HepG2 (cell line): ENCODE measurements around the gene FXN. TPM values are rescaled to one million over a fixed set of nuclear protein-coding genes. Genes with fewer than 3 reads are reported as not detected.
"Not testable (repeated sequence)": the region's sequence is repeated elsewhere in the genome, so short reads cannot be mapped to it uniquely, and the experiment has no call there.

ENCODE experiments used
- ATAC-seq: fragments of 200-7000 bp; cut with Tn5 transposase; 3 replicates; pipeline ENCODE4 v1.9.1; 2020; ENCODE audit warnings: mild to moderate bottlenecking, moderate library complexity
- BruUV-seq: library from RNA; stranded (reverse); fragments of 400-500 nt; replicated peaks from 2 replicates; lab custom pipeline; 2021; lab: Mats Ljungman, UMichigan
- CTCF ChIA-PET: fragments of 300-600 bp; formaldehyde crosslinking; extraction: SDS; loops from one replicate; lab custom pipeline; 2021; ENCODE audit warnings: low total read pairs, inconsistent platforms, low intra/inter-chr PET ratio; lab: Yijun Ruan, JAX
- POLR2A ChIA-PET: fragments of 350-600 bp; sonication (Branson Sonifier 250); formaldehyde crosslinking; loops from one replicate; lab custom pipeline; 2020; ENCODE audit warnings: antibody characterized with exemption, inconsistent platforms; lab: Yijun Ruan, JAX
- DNase-seq: peaks from one replicate; pipeline ENCODE4 v3.0.0-alpha.2; 2015; ENCODE audit warnings: low spot score
- FAIRE-seq: peaks from 3 replicates; lab custom pipeline; 2011; peaks lifted over from hg19 to GRCh38; lab: Jason Lieb, UNC
- H2AFZ ChIP-seq: one replicate; pipeline ENCODE4 v1.6.1; 2011; ENCODE audit warnings: low read length, inconsistent platforms
- H3K27ac ChIP-seq: fragments of 300-600 bp; 3 replicates; pipeline ENCODE4 v1.8.0; 2011; ENCODE audit warnings: mixed run types, mild to moderate bottlenecking, mixed read lengths, low read length, inconsistent platforms; ENCODE audit not compliant: insufficient read depth; ENCODE audit errors: extremely low read length
- H3K27me3 ChIP-seq, 2 experiments: fragments of 200-600 bp in 1 of 2; 2 replicates in 1 of 2; 3 replicates in 1 of 2; pipeline versions ENCODE4 v1.6.0 to v1.8.0; 2011; ENCODE audit warnings: low read length in 2 of 2, mild to moderate bottlenecking in 2 of 2, moderate library complexity in 2 of 2, inconsistent platforms in 1 of 2; ENCODE audit not compliant: insufficient read depth in 2 of 2, control insufficient read depth in 1 of 2
- H3K36me3 ChIP-seq, 2 experiments: fragments of 200-600 bp in 1 of 2; replicated peaks in 1 of 2; 2 replicates in 1 of 2; 3 replicates in 1 of 2; pipeline versions ENCODE4 v1.5.1 to v1.8.0; 2011; ENCODE audit warnings: low read length in 2 of 2, inconsistent platforms in 1 of 2; ENCODE audit not compliant: insufficient read depth in 2 of 2, control insufficient read depth in 1 of 2
- H3K4me1 ChIP-seq: 2 replicates; pipeline ENCODE4 v1.5.1; 2012; ENCODE audit warnings: low read length, inconsistent platforms; ENCODE audit not compliant: insufficient read depth
- H3K4me2 ChIP-seq: 2 replicates; pipeline ENCODE4 v1.6.0; 2011; ENCODE audit warnings: low read depth, low read length, inconsistent platforms
- H3K4me3 ChIP-seq, 3 experiments: fragments of 200-600 bp in 1 of 3; sonication (generic), shearing (Covaris generic) in 1 of 3; replicated peaks in 1 of 3; 2 replicates each; pipeline ENCODE4 v1.5.1; 2011 to 2016; ENCODE audit warnings: low read length in 3 of 3, inconsistent platforms in 2 of 3, low read depth in 2 of 3, mild to moderate bottlenecking in 2 of 3, control low read depth in 1 of 3, mixed read lengths in 1 of 3; ENCODE audit not compliant: insufficient read depth in 1 of 3
- H3K79me2 ChIP-seq: one replicate; pipeline ENCODE4 v1.6.1; 2011; ENCODE audit warnings: low read length, inconsistent platforms; ENCODE audit not compliant: insufficient read depth
- H3K9ac ChIP-seq: 2 replicates; pipeline ENCODE4 v1.6.0; 2011; ENCODE audit warnings: mild to moderate bottlenecking, low read depth, low read length, inconsistent platforms; ENCODE audit not compliant: insufficient read depth
- H3K9me3 ChIP-seq: 2 replicates; pipeline ENCODE4 v1.5.1; 2012; ENCODE audit warnings: mild to moderate bottlenecking, low read length
- H4K20me1 ChIP-seq: 2 replicates; pipeline ENCODE4 v1.6.0; 2011; ENCODE audit warnings: inconsistent platforms, mild to moderate bottlenecking, low read length, moderate library complexity; ENCODE audit not compliant: insufficient read depth
- HOXA5 ChIP-seq: sonication (generic); formaldehyde crosslinking; IDR thresholded peaks from 2 replicates; pipeline ENCODE4 v1.4.0; 2020; ENCODE audit warnings: missing genetic modification reagents
- RNF2 ChIP-seq: fragments of 450-650 bp; conservative IDR thresholded peaks from 2 replicates; pipeline ENCODE4 v1.6.1; 2016; ENCODE audit warnings: low read depth
- SATB2 ChIP-seq: sonication (generic); formaldehyde crosslinking; IDR thresholded peaks from 2 replicates; pipeline ENCODE4 v1.5.0; 2020; ENCODE audit warnings: missing genetic modification reagents
- TERF1 ChIP-seq: sonication (generic); formaldehyde crosslinking; IDR thresholded peaks from 2 replicates; pipeline ENCODE4 v1.8.0; 2022; ENCODE audit warnings: mild to moderate bottlenecking, missing genetic modification reagents, moderate library complexity
- ZBTB14 ChIP-seq: sonication (generic); formaldehyde crosslinking; IDR thresholded peaks from 2 replicates; pipeline ENCODE4 v1.4.0; 2020; ENCODE audit warnings: missing genetic modification reagents
- ZFP90 ChIP-seq: sonication (generic); formaldehyde crosslinking; IDR thresholded peaks from 2 replicates; pipeline ENCODE4 v1.8.0; 2022; ENCODE audit warnings: missing genetic modification reagents, mild to moderate bottlenecking, inconsistent platforms, borderline replicate concordance
- ZNF33B ChIP-seq: sonication (generic); formaldehyde crosslinking; IDR thresholded peaks from 2 replicates; pipeline ENCODE4 v1.5.1; 2020; ENCODE audit warnings: mild to moderate bottlenecking, missing genetic modification reagents
- WGBS: methylation state at CpG from one replicate; pipeline ENCODE4 v1.1.6; 2017; ENCODE audit warnings: low lambda C conversion rate; 5-methylcytosine and 5-hydroxymethylcytosine counted together
- in situ Hi-C: cut with HindIII; loops from 2 replicates; pipeline ENCODE4 v1.10.0; 2017; ENCODE audit warnings: low pct_unique_long_range_greater_than_20kb; ENCODE audit not compliant: extremely low pct_ligation_motif_present
- intact Hi-C: fragments of 100-400 bp; cut with micrococcal nuclease; formaldehyde crosslinking; loops from one replicate; pipeline ENCODE4 v1.10.0; 2022; ENCODE audit not compliant: unreplicated experiment
- polyA plus RNA-seq, 8 experiments: library from polyadenylated mRNA; depleted of rRNA in 3 of 8; stranded (reverse) in 7 of 8; unstranded in 1 of 8; fragments of >200 nt; fragmentation: Illumina TruSeq in 4 of 8; extraction: Trizol in 4 of 8; gene quantifications; 2 replicates each; pipeline versions ENCODE4 v1.2.1 to v1.2.3, GENCODE V29; 2011 to 2016; ENCODE audit warnings: low read depth in 4 of 8, missing spikeins in 1 of 8, mixed read lengths in 1 of 8; ENCODE audit not compliant: insufficient read depth in 1 of 8
- total RNA-seq, 5 experiments: library from RNA; depleted of rRNA; stranded (reverse); fragments of >200 nt; fragmentation: Illumina TruSeq; extraction: Trizol; gene quantifications; 2 replicates each; pipeline ENCODE4 v1.2.3, GENCODE V29; 2016; ENCODE audit warnings: low read depth in 1 of 5
- TF ChIP-seq, protein P1 (sequence below): sonication (generic); formaldehyde crosslinking; IDR thresholded peaks from 2 replicates; pipeline ENCODE4 v1.5.0; 2020; ENCODE audit warnings: mild to moderate bottlenecking, missing genetic modification reagents
- TF ChIP-seq, protein P2 (sequence below): sonication (generic); IDR thresholded peaks from 2 replicates; pipeline ENCODE4 v1.6.1; 2016; ENCODE audit warnings: low read depth, borderline replicate concordance

FXN gene
- total and polyA plus RNA-seq, 2 of the 13 experiments (the other 11 are each of a cell fraction or from before 2014, with no cell fraction given), result 24.1 to 26.0 TPM

- CTCF ChIA-PET, FAIRE-seq, H3K27ac ChIP-seq, H3K27me3 ChIP-seq, H3K9ac ChIP-seq, ATAC-seq, H3K79me2 ChIP-seq, in situ Hi-C loops, H4K20me1 ChIP-seq, H2AFZ ChIP-seq, H3K9me3 ChIP-seq, intact Hi-C loops, H3K36me3 ChIP-seq, H3K4me2 ChIP-seq, BruUV-seq, H3K4me3 ChIP-seq, DNase-seq: not testable (repeated sequence)
- WGBS, result 92% methylated on average over 14 of the region's 14 CpGs
- peaks cover 25% of the 10 kb centered on the region for H3K4me1 ChIP-seq
- POLR2A ChIA-PET, result interaction anchor here (0.7 kb wide), 1 partner anchor 10 kb away, joined by 3 read pairs; no protein-coding TSS in a partner anchor
- TF ChIP-seq, protein P1, sequence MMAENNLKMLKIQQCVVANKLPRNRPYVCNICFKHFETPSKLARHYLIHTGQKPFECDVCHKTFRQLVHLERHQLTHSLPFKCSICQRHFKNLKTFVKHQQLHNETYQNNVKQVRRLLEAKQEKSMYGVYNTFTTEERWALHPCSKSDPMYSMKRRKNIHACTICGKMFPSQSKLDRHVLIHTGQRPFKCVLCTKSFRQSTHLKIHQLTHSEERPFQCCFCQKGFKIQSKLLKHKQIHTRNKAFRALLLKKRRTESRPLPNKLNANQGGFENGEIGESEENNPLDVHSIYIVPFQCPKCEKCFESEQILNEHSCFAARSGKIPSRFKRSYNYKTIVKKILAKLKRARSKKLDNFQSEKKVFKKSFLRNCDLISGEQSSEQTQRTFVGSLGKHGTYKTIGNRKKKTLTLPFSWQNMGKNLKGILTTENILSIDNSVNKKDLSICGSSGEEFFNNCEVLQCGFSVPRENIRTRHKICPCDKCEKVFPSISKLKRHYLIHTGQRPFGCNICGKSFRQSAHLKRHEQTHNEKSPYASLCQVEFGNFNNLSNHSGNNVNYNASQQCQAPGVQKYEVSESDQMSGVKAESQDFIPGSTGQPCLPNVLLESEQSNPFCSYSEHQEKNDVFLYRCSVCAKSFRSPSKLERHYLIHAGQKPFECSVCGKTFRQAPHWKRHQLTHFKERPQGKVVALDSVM (CRISPR knock-in tag), result peak; percentile 68
Observed at GRCh38 chr9:69094361-69095135, 59.0 kb downstream of the FXN start.

- no peak for FAIRE-seq
- TF ChIP-seq HOXA5 (no peak), SATB2 (CRISPR knock-in tag) (no peak), ZBTB14 (CRISPR knock-in tag) (no peak), ZNF33B (no peak), RNF2 (no peak), TERF1 (no peak), ZFP90 (CRISPR knock-in tag) (no peak)
- TF ChIP-seq, protein P2, sequence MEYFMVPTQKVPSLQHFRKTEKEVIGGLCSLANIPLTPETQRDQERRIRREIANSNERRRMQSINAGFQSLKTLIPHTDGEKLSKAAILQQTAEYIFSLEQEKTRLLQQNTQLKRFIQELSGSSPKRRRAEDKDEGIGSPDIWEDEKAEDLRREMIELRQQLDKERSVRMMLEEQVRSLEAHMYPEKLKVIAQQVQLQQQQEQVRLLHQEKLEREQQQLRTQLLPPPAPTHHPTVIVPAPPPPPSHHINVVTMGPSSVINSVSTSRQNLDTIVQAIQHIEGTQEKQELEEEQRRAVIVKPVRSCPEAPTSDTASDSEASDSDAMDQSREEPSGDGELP, result no peak
- TF ChIP-seq, all 625 proteins: peak for 0
- in situ Hi-C loops (no loop called here), intact Hi-C loops (no loop called here)
- H3K4me3 ChIP-seq, result no peak overlapping the region
- ATAC-seq, result no peak
- H4K20me1 ChIP-seq, result no peaks in the 10 kb centered on the region
- H3K79me2 ChIP-seq, result no peaks in the 10 kb centered on the region
- 93% methylated on average over 4 of the region's 4 CpGs for WGBS
- DNase-seq, result no peak
- H3K27ac ChIP-seq, result no peak overlapping the region
- ChIA-PET CTCF (no interaction called here), POLR2A (no interaction called here)
- H3K4me1 ChIP-seq, result peaks cover 25% of the 10 kb centered on the region
- H3K36me3 ChIP-seq, result no peaks in the 10 kb centered on the region
- no peak overlapping the region for H3K4me2 ChIP-seq
- H3K9ac ChIP-seq, result no peak overlapping the region
- no peaks in the 10 kb centered on the region for H3K27me3 ChIP-seq
- no TSS peak for BruUV-seq
- H3K9me3 ChIP-seq, result no peaks in the 10 kb centered on the region
- no peak overlapping the region for H2AFZ ChIP-seq
Observed at GRCh38 chr9:69097064-69097463, 61.5 kb downstream of the FXN start.
